K562 (cell line): ENCODE results near the gene MAN2B1. TPM values are rescaled to one million over a fixed set of nuclear protein-coding genes. Genes with fewer than 3 reads are reported as not detected.

Source experiments
- HMG20A ChIP-seq: fragments of 450-650 bp; formaldehyde crosslinking; conservative IDR thresholded peaks from 2 replicates; pipeline ENCODE4 v1.4.0; 2020; ENCODE audit warnings: mild to moderate bottlenecking, mixed read lengths
- HNRNPH1 ChIP-seq: fragments of 200-400 bp; formaldehyde crosslinking; optimal IDR thresholded peaks from 2 replicates; pipeline ENCODE3; 2017; ENCODE audit warnings: low read depth, mild to moderate bottlenecking, low read length, moderate library complexity
- NFIX ChIP-seq: fragments of 250-450 bp; sonication (Bioruptor Pico); IDR thresholded peaks from 2 replicates; pipeline ENCODE4 v1.4.0; 2020; ENCODE audit warnings: low read depth, mild to moderate bottlenecking, moderate library complexity
- RCOR1 ChIP-seq, 2 experiments: IDR thresholded peaks; 2 replicates each; pipeline ENCODE4 v1.6.1; 2012; ENCODE audit warnings: low read depth in 2 of 2, low read length in 2 of 2, borderline replicate concordance in 1 of 2, improper control_type of control experiment in 1 of 2
- ZNF79 ChIP-seq: fragments of 250-450 bp; sonication (Bioruptor Pico); IDR thresholded peaks from 2 replicates; pipeline ENCODE4 v1.4.0; 2020; ENCODE audit warnings: low read depth, mild to moderate bottlenecking, moderate library complexity
- polyA plus RNA-seq, 8 experiments: library from polyadenylated mRNA; depleted of rRNA in 4 of 8; stranded (reverse) in 5 of 8; unstranded in 3 of 8; fragments of >200 nt; fragmentation: Nextera tagmentation in 2 of 8; fragmentation: Illumina TruSeq in 1 of 8; extraction: Ambion mirVana in 2 of 8; extraction: Trizol in 1 of 8; gene quantifications; 2 replicates each; pipeline versions ENCODE4 v1.2.1 to v1.2.3, GENCODE V29; 2011 to 2014; ENCODE audit warnings: inconsistent platforms in 1 of 8, missing spikeins in 1 of 8
- total RNA-seq, 7 experiments: library from RNA; depleted of rRNA in 6 of 7; stranded (reverse); fragments of >200 nt in 6 of 7; fragmentation: Illumina TruSeq in 2 of 7; extraction: Trizol in 2 of 7; gene quantifications; 2 replicates each; pipeline versions ENCODE4 v1.2.1 to v1.2.3, GENCODE V29; 2011 to 2021; ENCODE audit warnings: low replicate concordance in 1 of 7
- TF ChIP-seq, protein P1 (sequence below): sonication (generic); formaldehyde crosslinking; IDR thresholded peaks from 2 replicates; pipeline ENCODE4 v1.8.1; 2023; ENCODE audit warnings: mild to moderate bottlenecking, missing genetic modification reagents
- TF ChIP-seq, protein P2 (sequence below): fragments of 450-650 bp; IDR thresholded peaks from 2 replicates; pipeline ENCODE4 v1.6.1; 2014; ENCODE audit warnings: low read depth, mild to moderate bottlenecking, moderate library complexity, borderline replicate concordance
- TF ChIP-seq, protein P3 (sequence below): sonication (generic); formaldehyde crosslinking; IDR thresholded peaks from 2 replicates; pipeline ENCODE4 v1.8.0; 2022; ENCODE audit warnings: mild to moderate bottlenecking, low read depth, missing genetic modification reagents
- TF ChIP-seq, protein P4 (sequence below): fragments of 250-450 bp; sonication (Bioruptor Pico); IDR thresholded peaks from 2 replicates; pipeline ENCODE4 v1.4.0; 2020

The MAN2B1 gene
- total and polyA plus RNA-seq, 9 of the 15 experiments (the other 6 are each of a cell fraction or from before 2014, with no cell fraction given) = 0.59 to 33.8 (median 11.4) TPM

DNA sequence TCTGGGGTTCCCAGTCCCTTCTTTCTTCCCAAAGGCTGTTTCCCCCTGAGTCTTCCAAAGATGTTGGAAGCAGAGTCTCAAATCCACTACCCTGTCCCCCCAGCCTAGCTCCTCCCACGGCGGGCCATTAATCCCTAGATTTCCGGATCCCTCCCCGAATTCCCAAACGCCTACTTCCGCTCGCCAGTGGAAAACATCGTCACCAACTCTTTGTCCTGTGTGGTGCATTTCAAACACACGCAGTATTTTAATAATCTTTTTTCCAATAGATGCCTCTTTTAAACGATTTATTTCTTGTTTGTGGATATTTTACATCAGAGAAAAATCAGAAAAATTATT lies 55.2 kb downstream of the MAN2B1 start (continued):
- TF ChIP-seq, protein P1, sequence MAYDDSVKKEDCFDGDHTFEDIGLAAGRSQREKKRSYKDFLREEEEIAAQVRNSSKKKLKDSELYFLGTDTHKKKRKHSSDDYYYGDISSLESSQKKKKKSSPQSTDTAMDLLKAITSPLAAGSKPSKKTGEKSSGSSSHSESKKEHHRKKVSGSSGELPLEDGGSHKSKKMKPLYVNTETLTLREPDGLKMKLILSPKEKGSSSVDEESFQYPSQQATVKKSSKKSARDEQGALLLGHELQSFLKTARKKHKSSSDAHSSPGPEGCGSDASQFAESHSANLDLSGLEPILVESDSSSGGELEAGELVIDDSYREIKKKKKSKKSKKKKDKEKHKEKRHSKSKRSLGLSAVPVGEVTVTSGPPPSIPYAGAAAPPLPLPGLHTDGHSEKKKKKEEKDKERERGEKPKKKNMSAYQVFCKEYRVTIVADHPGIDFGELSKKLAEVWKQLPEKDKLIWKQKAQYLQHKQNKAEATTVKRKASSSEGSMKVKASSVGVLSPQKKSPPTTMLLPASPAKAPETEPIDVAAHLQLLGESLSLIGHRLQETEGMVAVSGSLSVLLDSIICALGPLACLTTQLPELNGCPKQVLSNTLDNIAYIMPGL (CRISPR knock-in tag) = 0 out of 2 replicates have a peak, but pooled peaks have one; percentile 5
- TF ChIP-seq, protein P2, sequence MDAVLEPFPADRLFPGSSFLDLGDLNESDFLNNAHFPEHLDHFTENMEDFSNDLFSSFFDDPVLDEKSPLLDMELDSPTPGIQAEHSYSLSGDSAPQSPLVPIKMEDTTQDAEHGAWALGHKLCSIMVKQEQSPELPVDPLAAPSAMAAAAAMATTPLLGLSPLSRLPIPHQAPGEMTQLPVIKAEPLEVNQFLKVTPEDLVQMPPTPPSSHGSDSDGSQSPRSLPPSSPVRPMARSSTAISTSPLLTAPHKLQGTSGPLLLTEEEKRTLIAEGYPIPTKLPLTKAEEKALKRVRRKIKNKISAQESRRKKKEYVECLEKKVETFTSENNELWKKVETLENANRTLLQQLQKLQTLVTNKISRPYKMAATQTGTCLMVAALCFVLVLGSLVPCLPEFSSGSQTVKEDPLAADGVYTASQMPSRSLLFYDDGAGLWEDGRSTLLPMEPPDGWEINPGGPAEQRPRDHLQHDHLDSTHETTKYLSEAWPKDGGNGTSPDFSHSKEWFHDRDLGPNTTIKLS = no peak
- no peak for TF ChIP-seq ZNF79 (CRISPR knock-in tag)
- TF ChIP-seq HMG20A (CRISPR knock-in tag) = no peak
- TF ChIP-seq, protein P3, sequence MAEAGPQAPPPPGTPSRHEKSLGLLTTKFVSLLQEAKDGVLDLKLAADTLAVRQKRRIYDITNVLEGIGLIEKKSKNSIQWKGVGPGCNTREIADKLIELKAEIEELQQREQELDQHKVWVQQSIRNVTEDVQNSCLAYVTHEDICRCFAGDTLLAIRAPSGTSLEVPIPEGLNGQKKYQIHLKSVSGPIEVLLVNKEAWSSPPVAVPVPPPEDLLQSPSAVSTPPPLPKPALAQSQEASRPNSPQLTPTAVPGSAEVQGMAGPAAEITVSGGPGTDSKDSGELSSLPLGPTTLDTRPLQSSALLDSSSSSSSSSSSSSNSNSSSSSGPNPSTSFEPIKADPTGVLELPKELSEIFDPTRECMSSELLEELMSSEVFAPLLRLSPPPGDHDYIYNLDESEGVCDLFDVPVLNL (CRISPR knock-in tag) = no peak
- no peak for TF ChIP-seq RCOR1 (IDR thresholded peaks at IDR 0.05; ENCODE audit: borderline replicate concordance in 1 of 2, low read depth in 2 of 2, low read length in 2 of 2)
- no peak for TF ChIP-seq NFIX (CRISPR knock-in tag)
- TF ChIP-seq, protein P4, sequence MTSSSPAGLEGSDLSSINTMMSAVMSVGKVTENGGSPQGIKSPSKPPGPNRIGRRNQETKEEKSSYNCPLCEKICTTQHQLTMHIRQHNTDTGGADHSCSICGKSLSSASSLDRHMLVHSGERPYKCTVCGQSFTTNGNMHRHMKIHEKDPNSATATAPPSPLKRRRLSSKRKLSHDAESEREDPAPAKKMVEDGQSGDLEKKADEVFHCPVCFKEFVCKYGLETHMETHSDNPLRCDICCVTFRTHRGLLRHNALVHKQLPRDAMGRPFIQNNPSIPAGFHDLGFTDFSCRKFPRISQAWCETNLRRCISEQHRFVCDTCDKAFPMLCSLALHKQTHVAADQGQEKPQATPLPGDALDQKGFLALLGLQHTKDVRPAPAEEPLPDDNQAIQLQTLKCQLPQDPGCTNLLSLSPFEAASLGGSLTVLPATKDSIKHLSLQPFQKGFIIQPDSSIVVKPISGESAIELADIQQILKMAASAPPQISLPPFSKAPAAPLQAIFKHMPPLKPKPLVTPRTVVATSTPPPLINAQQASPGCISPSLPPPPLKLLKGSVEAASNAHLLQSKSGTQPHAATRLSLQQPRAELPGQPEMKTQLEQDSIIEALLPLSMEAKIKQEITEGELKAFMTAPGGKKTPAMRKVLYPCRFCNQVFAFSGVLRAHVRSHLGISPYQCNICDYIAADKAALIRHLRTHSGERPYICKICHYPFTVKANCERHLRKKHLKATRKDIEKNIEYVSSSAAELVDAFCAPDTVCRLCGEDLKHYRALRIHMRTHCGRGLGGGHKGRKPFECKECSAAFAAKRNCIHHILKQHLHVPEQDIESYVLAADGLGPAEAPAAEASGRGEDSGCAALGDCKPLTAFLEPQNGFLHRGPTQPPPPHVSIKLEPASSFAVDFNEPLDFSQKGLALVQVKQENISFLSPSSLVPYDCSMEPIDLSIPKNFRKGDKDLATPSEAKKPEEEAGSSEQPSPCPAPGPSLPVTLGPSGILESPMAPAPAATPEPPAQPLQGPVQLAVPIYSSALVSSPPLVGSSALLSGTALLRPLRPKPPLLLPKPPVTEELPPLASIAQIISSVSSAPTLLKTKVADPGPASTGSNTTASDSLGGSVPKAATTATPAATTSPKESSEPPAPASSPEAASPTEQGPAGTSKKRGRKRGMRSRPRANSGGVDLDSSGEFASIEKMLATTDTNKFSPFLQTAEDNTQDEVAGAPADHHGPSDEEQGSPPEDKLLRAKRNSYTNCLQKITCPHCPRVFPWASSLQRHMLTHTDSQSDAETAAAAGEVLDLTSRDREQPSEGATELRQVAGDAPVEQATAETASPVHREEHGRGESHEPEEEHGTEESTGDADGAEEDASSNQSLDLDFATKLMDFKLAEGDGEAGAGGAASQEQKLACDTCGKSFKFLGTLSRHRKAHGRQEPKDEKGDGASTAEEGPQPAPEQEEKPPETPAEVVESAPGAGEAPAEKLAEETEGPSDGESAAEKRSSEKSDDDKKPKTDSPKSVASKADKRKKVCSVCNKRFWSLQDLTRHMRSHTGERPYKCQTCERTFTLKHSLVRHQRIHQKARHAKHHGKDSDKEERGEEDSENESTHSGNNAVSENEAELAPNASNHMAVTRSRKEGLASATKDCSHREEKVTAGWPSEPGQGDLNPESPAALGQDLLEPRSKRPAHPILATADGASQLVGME (CRISPR knock-in tag) = no peak
- no peak for TF ChIP-seq HNRNPH1
